Suppressor macrophage treated with lipopolysaccharide for 4 hours (primary cell): ENCODE results near the gene CAPZB.

Experiments
- DNase-seq: peaks from one replicate; pipeline ENCODE4 v3.0.0-alpha.2; 2020

The CAPZB gene

GRCh38 chr1:19467199-19468187 lies 17.8 kb downstream of the CAPZB start:
- no peak for DNase-seq

- DNase-seq, result no peak
These were observed 19.2 kb downstream of the CAPZB start for GRCh38 chr1:19466112-19466561.

DNA sequence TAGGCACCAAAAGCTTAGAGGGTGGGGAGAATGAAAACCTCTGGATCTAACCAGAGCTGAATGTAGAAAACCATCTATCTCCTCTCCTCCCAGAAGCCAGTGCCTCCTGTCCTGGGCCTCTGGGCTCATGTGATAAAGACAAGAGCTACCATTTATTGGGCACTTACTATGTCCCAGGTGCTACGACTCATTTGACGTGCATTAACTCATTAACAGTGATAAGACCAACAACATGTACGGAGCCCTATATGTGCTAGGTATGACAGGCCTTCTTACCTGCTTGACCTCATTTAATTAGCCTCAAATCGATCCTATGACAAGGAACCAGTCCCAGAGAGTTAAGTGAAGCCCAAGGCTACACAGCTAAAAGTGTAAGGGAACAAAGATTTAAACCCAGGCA lies 19.7 kb downstream of the CAPZB start:
- DNase-seq, result no peak

GRCh38 chr1:19465123-19465522 lies 20.2 kb downstream of the CAPZB start:
- no peak for DNase-seq

DNA sequence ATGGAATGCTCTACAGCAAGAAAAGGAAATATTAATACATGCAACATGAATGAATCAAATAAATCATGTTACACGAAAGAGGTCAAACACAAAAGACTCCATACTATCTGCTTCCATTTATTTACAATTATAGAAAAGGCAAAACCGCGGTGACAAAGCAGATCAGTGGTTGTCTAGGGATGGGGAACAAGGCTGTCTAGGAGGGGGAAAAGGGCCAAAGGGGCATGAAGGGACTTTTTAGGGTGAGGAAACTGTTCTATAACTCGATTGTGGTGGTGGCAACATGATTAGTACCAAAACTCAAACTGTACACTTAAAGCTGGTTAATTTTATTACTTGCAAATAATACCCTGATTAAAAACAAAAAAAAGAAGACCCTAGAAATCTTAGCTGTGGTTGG lies 20.6 kb downstream of the CAPZB start:
- DNase-seq, result no peak

DNA sequence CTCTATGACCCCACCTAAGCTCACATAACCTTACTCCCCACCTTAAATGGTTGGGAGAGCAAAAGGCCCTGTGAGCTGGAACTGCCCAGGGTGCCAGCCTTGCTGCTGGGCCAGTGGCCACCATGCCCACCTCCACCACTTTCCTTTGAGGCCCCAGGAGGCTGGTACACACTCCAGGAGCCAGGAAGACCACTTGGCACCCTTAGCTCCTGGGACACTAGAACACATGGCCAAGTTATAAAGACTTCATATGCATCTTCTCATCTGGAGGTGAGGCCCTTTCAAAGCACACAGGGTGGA lies 21.9 kb downstream of the CAPZB start:
- no peak for DNase-seq

DNA sequence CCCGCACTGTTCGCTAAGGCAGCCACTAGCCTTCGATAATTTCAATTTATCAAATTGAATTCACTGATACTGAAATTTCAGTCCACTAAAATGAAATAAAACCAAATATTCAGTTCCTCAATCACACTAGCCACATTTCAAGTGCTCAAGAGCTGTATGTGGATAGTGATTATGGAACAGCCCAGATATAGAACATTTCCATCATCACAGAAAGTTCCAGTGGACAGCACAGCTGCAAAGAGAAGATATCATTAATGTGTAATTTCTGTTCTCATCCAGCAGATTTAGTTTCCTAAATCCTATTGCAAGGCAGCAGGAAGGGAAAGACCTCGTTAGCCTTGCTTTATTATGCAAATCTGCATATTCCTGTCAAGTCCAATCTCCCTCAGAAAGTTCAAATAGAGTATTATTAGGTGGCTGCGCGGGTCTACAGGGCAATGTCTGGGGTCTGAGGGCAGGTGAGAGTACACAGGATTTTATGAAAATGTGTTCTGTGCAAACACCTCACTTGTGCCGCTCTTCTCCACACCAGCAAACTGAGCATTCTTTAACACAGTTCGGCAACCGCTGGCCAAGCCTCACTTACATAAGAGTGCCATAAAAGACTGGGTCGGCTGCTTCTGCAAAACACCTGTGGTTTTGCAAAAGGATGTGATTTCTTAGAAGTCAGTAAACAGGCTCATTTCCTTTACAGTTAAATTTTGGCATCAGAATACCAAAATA lies 22.4 kb downstream of the CAPZB start:
- DNase-seq, result no peak

DNA sequence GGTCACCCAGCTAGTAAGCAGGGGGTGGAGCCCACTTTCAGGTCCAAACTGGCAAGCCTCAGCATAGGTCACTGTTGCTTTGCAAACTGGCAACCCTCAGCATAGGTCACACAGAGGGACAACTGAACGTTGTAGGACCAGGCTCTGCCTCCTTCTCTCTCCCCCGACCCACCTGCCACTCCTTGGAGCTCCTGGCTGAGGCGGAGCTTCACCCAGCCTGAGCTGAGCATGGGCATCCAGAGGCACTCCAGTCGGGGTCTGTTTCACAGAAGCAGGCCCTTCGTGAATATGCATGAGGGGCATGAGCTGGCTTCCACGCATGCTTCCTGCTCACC lies 24.2 kb downstream of the CAPZB start:
- no peak for DNase-seq

GRCh38 chr1:19460535-19461219 lies 24.7 kb downstream of the CAPZB start:
- DNase-seq, result no peak

- DNase-seq, result no peak
These were observed 26.4 kb downstream of the CAPZB start for GRCh38 chr1:19458815-19459417.

DNA sequence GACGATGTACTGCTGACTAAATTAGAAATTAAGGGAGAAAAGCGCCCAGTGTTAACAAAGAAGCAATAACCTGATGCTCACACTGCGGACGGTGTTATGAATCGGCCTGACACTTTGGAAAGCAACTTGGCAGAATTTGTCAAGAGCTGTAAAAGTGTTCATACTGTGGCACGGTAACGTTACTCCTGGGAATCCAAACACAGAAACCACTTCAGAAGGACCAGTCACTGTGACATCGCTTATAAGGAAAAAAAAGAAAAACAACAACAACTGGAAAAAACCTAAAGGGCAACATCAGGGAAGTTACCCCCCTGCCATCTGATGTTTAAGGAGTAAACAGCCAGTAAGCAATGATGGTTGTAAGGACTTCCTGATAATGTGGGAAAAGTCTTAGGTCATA lies 27.7 kb downstream of the CAPZB start:
- DNase-seq, result peak; percentile 75

GRCh38 chr1:19456968-19457441 lies 28.3 kb downstream of the CAPZB start:
- no peak for DNase-seq

DNA sequence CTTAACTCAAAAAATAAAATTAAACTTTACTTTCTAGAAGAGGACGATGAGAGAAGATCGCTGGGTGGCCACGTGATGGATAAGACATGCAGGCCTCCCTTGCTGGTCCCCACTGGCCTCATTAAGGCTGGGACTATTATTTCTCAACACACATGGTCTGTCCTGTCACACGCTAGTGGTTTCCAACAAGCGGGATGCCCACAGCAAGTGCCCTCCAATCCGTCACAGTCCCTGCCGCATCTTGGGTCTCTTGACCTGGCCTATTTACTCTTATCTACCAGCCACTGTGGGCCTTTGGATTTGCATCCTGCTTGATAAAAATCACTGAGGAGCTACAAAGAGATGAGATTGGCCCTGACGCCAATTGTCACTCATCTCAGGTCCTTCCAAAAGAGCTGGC lies 30.0 kb downstream of the CAPZB start:
- DNase-seq, result no peak

GRCh38 chr1:19454265-19455146 lies 30.8 kb downstream of the CAPZB start:
- DNase-seq, result peak; percentile 60

GRCh38 chr1:19453741-19454201 lies 31.6 kb downstream of the CAPZB start:
- DNase-seq, result no peak

- no peak for DNase-seq
These were observed 33.1 kb downstream of the CAPZB start for GRCh38 chr1:19452221-19452663.

DNA sequence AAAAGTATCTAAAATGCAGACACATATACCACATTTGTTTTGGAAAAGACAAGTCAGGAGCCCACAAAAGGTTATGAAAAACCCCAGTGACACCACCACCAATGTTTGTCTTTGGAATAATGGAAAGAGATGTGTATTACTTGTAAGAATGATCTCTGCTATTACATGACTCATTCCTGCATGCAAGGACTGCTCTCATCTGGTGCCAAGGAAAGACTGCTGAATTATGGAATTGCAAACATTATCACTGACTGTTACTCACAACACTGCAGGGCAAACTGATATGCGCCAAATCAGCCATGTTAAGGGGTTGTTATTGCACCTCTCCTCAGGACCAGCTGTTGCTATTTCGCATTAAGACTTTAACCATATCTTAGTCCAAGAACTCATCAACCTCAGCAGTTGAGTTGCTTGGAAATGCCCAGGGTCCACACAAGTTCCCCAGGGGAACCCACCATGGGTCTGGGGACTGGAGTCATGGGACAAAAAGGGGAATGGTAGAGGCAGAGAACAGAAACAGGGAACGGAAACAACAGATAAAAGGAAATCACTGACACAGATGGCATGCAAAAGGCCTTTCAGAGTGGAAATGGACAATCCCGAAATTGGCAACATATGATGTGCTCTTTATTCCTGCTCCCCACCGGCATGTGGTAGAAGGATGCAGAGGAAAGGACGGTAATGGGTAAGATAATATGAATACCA lies 34.4 kb downstream of the CAPZB start:
- DNase-seq, result peak; percentile 77

- DNase-seq, result no peak
These were observed 35.7 kb downstream of the CAPZB start for GRCh38 chr1:19449454-19450228.

DNA sequence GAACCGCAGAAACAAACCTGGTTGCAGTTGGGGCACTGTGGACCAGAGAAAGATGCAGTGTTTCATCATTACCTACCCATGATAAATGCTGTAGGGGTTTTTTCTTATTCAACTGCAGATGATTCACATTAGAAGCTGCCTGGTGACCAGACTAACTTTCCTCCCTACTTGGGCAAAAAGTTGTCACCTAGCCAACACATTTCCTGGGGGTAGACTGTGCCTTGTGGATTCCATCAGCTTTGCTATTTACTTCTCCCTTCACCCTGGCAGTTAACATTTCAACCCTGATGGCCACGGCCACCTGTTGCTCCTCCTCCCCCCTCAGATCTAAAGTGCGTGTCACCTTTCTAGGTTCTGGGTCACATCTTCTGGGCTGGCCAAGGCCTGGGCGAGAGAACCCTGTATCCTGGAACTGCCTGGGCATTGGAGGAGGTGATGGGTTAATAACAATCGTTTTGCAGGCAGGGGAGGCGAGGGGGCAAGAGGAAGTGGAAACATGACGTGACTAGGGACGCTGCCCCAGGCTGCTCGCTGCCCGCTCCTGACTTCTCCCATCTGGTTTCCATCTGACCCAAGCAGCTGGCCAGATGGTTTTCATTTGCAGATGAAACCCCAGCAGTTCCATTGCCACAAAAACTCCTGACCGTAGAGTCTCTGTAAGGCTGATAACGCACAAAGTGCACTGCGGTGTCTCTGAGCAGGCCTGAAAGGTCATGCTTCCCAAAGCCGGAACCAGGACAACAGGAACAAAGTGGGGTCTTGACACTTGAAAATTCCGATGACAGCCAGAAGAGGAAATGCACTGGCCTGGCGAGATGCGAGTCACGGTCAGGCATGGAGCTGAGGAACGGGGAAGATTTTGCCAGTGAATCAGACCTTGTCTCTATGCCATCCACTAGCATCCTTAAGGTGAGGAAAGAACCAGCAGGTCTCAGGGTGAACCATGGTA lies 36.6 kb downstream of the CAPZB start:
- peak; percentile 94 for DNase-seq
